ENCODE data around the gene RAPGEF5. TPM values are rescaled to one million over a fixed set of nuclear protein-coding genes. Genes with fewer than 3 reads are reported as not detected.

The RAPGEF5 gene
- total and polyA plus RNA-seq, 10 of the 15 experiments (the other 5 are each of a cell fraction or from before 2014, with no cell fraction given) = 0.38 to 4.0 (median 1.6) TPM; not detected in 1

DNA sequence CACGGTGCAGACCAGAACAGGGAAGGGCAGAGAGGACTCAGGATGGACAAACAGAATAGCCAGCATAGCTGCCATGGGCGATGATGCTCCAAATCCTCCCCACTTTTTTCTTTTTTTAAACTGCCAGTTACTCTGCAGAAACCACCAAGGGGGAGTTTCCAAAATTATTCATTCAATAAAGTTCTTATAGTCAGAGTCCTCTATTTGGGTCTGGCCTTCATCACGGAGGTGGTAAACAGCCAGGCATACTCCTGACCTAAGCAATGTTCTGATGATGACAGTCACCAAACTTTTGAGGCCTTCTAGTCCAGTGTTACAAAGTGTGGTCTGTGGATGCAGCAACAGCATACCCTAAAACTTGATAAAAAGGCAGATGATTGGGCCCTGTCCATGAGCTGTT is 12.3 kb downstream of the RAPGEF5 start (continued):
- TF ChIP-seq MEF2A (IDR thresholded peaks at IDR 0.05; ENCODE audit: insufficient read depth, low read depth, low read length) (no peak), NFYA (IDR thresholded peaks at IDR 0.05; ENCODE audit: borderline replicate concordance, low read depth, low read length) (no peak), SPI1 (IDR thresholded peaks at IDR 0.05; ENCODE audit: borderline replicate concordance, insufficient read depth, low read depth, low read length) (no peak)

DNA sequence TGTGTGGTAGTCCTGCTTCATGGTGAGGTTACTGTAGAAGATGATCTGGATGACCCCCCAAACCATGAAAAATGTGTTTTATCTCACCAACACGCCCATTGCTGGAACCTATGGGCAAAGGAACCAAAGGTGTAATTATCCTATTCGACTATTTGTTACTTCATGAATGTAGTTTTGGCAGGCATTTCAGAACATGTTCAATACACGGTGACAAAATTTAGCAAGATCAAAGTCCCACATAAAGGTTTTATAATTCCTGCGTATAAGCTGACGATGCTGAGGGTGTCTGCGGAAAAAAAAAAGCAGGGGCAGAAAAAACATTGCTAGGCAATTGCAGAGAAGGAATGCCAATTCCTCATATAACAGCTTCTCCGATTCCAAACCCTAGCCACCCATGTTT is 13.3 kb downstream of the RAPGEF5 start:
- Histone ChIP-seq H3K4me1 (ENCODE audit: control insufficient read depth, insufficient read depth, low read length) (peaks cover 36% of the 10 kb centered on the region), H3K9ac (ENCODE audit: control insufficient read depth, insufficient read depth, low read length) (no peak overlapping the region), H3K27me3 (replicated peaks in 1 of 2; ENCODE audit: control insufficient read depth in 2 of 2, insufficient read depth in 2 of 2, low read length in 1 of 2) (no peaks in the 10 kb centered on the region), H4K20me1 (ENCODE audit: control insufficient read depth, insufficient read depth) (no peaks in the 10 kb centered on the region), H3K9me3 (replicated peaks; ENCODE audit: control insufficient read depth, insufficient read depth, low read length) (peaks cover 7% of the 10 kb centered on the region; the same call in 2 of the 3 replicates), H3K27ac (ENCODE audit: control insufficient read depth, insufficient read depth) (no peak overlapping the region), H3K79me2 (ENCODE audit: control insufficient read depth, insufficient read depth, low read length) (peaks cover 11% of the 10 kb centered on the region), H2AFZ (ENCODE audit: control insufficient read depth, low read depth, low read length) (no peak overlapping the region), H3K36me3 (ENCODE audit: control insufficient read depth in 2 of 2, insufficient read depth in 2 of 2, low read length in 1 of 2) (no peaks in the 10 kb centered on the region), H3K4me3 (no peak overlapping the region), H3K4me2 (ENCODE audit: control insufficient read depth, insufficient read depth) (no peak overlapping the region)
- SMC1A ChIA-PET (ENCODE audit: uncharacterized antibody, unreplicated experiment) = interaction anchor here (4.5 kb wide), 1 partner anchor 12 kb away, joined by 29 read pairs; no protein-coding TSS in a partner anchor
- intact Hi-C loops (cut with micrococcal nuclease; ENCODE audit: unreplicated experiment) = no loop called here
- in situ Hi-C loops (cut with MboI) = no loop called here
- FAIRE-seq (no peak), ATAC-seq (no peak), DNase-seq (ENCODE audit: low read depth, low spot score) (no peak)
- TF ChIP-seq HDAC6 (IDR thresholded peaks at IDR 0.05; ENCODE audit: unreplicated experiment) (no peak), SP1 (IDR thresholded peaks at IDR 0.05; ENCODE audit: low read depth, low read length) (no peak), POLR2AphosphoS5 (IDR thresholded peaks at IDR 0.05; ENCODE audit: low read length) (no peak), HDAC2 (IDR thresholded peaks at IDR 0.05) (no peak), CBX5 (IDR thresholded peaks at IDR 0.05; ENCODE audit: low read depth) (no peak), PML (IDR thresholded peaks at IDR 0.05; ENCODE audit: low read length) (no peak), CREM (IDR thresholded peaks at IDR 0.05; ENCODE audit: low read depth) (no peak), POU2F2 (IDR thresholded peaks at IDR 0.05; ENCODE audit: borderline replicate concordance, low read depth, low read length) (no peak), ZBED1 (IDR thresholded peaks at IDR 0.05; ENCODE audit: borderline replicate concordance) (no peak), TARDBP (IDR thresholded peaks at IDR 0.05; ENCODE audit: borderline replicate concordance) (no peak), PAX8 (IDR thresholded peaks at IDR 0.05) (no peak), RB1 (IDR thresholded peaks at IDR 0.05; ENCODE audit: borderline replicate concordance) (no peak)
- TF ChIP-seq, protein P1, sequence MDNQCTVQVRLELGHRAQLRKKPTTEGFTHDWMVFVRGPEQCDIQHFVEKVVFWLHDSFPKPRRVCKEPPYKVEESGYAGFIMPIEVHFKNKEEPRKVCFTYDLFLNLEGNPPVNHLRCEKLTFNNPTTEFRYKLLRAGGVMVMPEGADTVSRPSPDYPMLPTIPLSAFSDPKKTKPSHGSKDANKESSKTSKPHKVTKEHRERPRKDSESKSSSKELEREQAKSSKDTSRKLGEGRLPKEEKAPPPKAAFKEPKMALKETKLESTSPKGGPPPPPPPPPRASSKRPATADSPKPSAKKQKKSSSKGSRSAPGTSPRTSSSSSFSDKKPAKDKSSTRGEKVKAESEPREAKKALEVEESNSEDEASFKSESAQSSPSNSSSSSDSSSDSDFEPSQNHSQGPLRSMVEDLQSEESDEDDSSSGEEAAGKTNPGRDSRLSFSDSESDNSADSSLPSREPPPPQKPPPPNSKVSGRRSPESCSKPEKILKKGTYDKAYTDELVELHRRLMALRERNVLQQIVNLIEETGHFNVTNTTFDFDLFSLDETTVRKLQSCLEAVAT (IDR thresholded peaks at IDR 0.05) = no peak
- TF ChIP-seq, protein P2, sequence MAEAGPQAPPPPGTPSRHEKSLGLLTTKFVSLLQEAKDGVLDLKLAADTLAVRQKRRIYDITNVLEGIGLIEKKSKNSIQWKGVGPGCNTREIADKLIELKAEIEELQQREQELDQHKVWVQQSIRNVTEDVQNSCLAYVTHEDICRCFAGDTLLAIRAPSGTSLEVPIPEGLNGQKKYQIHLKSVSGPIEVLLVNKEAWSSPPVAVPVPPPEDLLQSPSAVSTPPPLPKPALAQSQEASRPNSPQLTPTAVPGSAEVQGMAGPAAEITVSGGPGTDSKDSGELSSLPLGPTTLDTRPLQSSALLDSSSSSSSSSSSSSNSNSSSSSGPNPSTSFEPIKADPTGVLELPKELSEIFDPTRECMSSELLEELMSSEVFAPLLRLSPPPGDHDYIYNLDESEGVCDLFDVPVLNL (IDR thresholded peaks at IDR 0.05; ENCODE audit: low read depth, low read length) = no peak
- TF ChIP-seq, protein P3, sequence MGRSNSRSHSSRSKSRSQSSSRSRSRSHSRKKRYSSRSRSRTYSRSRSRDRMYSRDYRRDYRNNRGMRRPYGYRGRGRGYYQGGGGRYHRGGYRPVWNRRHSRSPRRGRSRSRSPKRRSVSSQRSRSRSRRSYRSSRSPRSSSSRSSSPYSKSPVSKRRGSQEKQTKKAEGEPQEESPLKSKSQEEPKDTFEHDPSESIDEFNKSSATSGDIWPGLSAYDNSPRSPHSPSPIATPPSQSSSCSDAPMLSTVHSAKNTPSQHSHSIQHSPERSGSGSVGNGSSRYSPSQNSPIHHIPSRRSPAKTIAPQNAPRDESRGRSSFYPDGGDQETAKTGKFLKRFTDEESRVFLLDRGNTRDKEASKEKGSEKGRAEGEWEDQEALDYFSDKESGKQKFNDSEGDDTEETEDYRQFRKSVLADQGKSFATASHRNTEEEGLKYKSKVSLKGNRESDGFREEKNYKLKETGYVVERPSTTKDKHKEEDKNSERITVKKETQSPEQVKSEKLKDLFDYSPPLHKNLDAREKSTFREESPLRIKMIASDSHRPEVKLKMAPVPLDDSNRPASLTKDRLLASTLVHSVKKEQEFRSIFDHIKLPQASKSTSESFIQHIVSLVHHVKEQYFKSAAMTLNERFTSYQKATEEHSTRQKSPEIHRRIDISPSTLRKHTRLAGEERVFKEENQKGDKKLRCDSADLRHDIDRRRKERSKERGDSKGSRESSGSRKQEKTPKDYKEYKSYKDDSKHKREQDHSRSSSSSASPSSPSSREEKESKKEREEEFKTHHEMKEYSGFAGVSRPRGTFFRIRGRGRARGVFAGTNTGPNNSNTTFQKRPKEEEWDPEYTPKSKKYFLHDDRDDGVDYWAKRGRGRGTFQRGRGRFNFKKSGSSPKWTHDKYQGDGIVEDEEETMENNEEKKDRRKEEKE (IDR thresholded peaks at IDR 0.05) = no peak
- POLR2A ChIA-PET = no interaction called here
- 47% methylated on average over 7 of the region's 7 CpGs for WGBS (ENCODE audit: insufficient coverage, insufficient replicate concordance, low lambda C conversion rate, missing lambda C conversion rate)
- RAD21 ChIA-PET (ENCODE audit: unreplicated experiment) = no interaction called here
- no TSS peak for BruUV-seq (replicated peaks)
- CTCF ChIA-PET = no interaction called here

Measured in GM12878 (cell line).